Lower lobe of right lung (tissue), 2 donors: Measurements from ENCODE around the gene CKM. TPM values are rescaled to one million over a fixed set of nuclear protein-coding genes. Genes with fewer than 3 reads are reported as not detected.

Experiments
- ATAC-seq, 2 donors: fragments of 200-7000 bp; cut with Tn5 transposase; one replicate each; pipeline ENCODE4 v1.9.1; 2020 to 2022; ENCODE audit warnings: mild to moderate bottlenecking in 2 of 2, moderate library complexity in 2 of 2
- DNase-seq: peaks from one replicate; pipeline ENCODE4 v3.0.0-alpha.2; 2020
- H3K27ac ChIP-seq: fragments of 200-600 bp; one replicate; pipeline ENCODE4 v1.8.0; 2022
- H3K27me3 ChIP-seq: fragments of 200-600 bp; one replicate; pipeline ENCODE4 v1.8.0; 2022; ENCODE audit warnings: low read depth
- H3K36me3 ChIP-seq: fragments of 200-600 bp; one replicate; pipeline ENCODE4 v1.8.0; 2022; ENCODE audit warnings: mild to moderate bottlenecking
- H3K4me1 ChIP-seq: fragments of 200-600 bp; one replicate; pipeline ENCODE4 v1.8.0; 2022
- H3K4me3 ChIP-seq: fragments of 200-600 bp; one replicate; pipeline ENCODE4 v1.8.0; 2022; ENCODE audit warnings: mild to moderate bottlenecking
- H3K9me3 ChIP-seq: fragments of 200-600 bp; one replicate; pipeline ENCODE4 v1.8.0; 2022
- intact Hi-C: fragments of 100-400 bp; cut with DNase I; formaldehyde crosslinking; loops from one replicate; pipeline ENCODE4 v1.11.0; 2022
- total RNA-seq: library from RNA; stranded (reverse); fragmentation: NEBNext Ultra II Directional; extraction: Animal tissue kit (Norgen Biotek cat#: 25700); gene quantifications from one replicate; pipeline ENCODE4 v1.2.1, GENCODE V29; 2021
- TF ChIP-seq, protein P1 (sequence below): fragments of 200-600 bp; IDR thresholded peaks from one replicate; pipeline ENCODE4 v1.8.0; 2022; ENCODE audit warnings: antibody characterized with exemption, mild to moderate bottlenecking
- donor health status: DM: no; HTN: yes; CAD: no; lungs with severe emphysema.

CKM gene
- total RNA-seq, 1 donor from 2014 or later, result 0.24 TPM

- no peaks in the 10 kb centered on the region for H3K4me1 ChIP-seq
- TF ChIP-seq, protein P1, sequence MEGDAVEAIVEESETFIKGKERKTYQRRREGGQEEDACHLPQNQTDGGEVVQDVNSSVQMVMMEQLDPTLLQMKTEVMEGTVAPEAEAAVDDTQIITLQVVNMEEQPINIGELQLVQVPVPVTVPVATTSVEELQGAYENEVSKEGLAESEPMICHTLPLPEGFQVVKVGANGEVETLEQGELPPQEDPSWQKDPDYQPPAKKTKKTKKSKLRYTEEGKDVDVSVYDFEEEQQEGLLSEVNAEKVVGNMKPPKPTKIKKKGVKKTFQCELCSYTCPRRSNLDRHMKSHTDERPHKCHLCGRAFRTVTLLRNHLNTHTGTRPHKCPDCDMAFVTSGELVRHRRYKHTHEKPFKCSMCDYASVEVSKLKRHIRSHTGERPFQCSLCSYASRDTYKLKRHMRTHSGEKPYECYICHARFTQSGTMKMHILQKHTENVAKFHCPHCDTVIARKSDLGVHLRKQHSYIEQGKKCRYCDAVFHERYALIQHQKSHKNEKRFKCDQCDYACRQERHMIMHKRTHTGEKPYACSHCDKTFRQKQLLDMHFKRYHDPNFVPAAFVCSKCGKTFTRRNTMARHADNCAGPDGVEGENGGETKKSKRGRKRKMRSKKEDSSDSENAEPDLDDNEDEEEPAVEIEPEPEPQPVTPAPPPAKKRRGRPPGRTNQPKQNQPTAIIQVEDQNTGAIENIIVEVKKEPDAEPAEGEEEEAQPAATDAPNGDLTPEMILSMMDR, result no peak
- ATAC-seq (no peak), DNase-seq (no peak)
- no peak overlapping the region for H3K4me3 ChIP-seq
- intact Hi-C loops, result no loop called here
- peaks cover 32% of the 10 kb centered on the region for H3K36me3 ChIP-seq
- no peak overlapping the region for H3K27ac ChIP-seq
- peaks cover 20% of the 10 kb centered on the region for H3K27me3 ChIP-seq
- H3K9me3 ChIP-seq, result no peaks in the 10 kb centered on the region
Measured at GRCh38 chr19:45349126-45349415, 26.4 kb upstream of the CKM start.

GRCh38 chr19:45348367-45349125 lies 25.9 kb upstream of the CKM start:
- no peaks in the 10 kb centered on the region for H3K4me1 ChIP-seq
- H3K27me3 ChIP-seq, result peaks cover 20% of the 10 kb centered on the region
- H3K36me3 ChIP-seq, result peaks cover 26% of the 10 kb centered on the region
- H3K4me3 ChIP-seq, result no peak overlapping the region
- DNase-seq, result no peak
- TF ChIP-seq, protein P1, result no peak
- no peaks in the 10 kb centered on the region for H3K9me3 ChIP-seq
- H3K27ac ChIP-seq, result no peak overlapping the region
- ATAC-seq, result no peak
- intact Hi-C loops, result no loop called here

GRCh38 chr19:45347570-45348366 lies 25.1 kb upstream of the CKM start:
- DNase-seq, result no peak

DNA sequence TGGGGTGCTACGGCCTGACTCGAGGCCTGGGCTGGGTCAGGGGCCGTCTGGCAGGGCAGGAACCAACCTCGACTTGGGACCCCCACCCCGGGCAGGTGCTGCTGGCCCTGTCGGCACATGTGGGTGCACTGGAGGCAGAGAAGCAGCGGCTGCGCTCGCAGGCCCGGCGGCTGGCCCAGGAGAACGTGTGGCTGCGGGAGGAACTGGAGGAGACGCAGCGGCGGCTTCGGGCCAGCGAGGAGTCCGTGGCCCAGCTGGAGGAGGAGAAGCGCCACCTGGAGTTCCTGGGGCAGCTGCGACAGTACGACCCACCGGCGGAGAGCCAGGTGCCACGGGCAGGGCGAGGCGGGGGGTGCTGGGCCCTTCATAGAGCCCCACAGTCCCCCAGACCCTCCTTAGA lies 23.8 kb upstream of the CKM start:
- Histone ChIP-seq H3K36me3 (peaks cover 5% of the 10 kb centered on the region), H3K4me3 (no peak overlapping the region), H3K9me3 (no peaks in the 10 kb centered on the region), H3K4me1 (no peaks in the 10 kb centered on the region), H3K27me3 (peaks cover 20% of the 10 kb centered on the region), H3K27ac (no peak overlapping the region)
- intact Hi-C loops, result no loop called here
- ATAC-seq (no peak), DNase-seq (no peak)
- TF ChIP-seq, protein P1, result no peak

More at GRCh38 chr19:45347570-45348366, 25.1 kb upstream of the CKM start:
- Histone ChIP-seq H3K9me3 (no peaks in the 10 kb centered on the region), H3K4me1 (no peaks in the 10 kb centered on the region), H3K4me3 (no peak overlapping the region), H3K27ac (no peak overlapping the region), H3K36me3 (peaks cover 19% of the 10 kb centered on the region), H3K27me3 (peaks cover 20% of the 10 kb centered on the region)
- intact Hi-C loops, result no loop called here
- ATAC-seq, result no peak
- TF ChIP-seq, protein P1, result no peak

DNA sequence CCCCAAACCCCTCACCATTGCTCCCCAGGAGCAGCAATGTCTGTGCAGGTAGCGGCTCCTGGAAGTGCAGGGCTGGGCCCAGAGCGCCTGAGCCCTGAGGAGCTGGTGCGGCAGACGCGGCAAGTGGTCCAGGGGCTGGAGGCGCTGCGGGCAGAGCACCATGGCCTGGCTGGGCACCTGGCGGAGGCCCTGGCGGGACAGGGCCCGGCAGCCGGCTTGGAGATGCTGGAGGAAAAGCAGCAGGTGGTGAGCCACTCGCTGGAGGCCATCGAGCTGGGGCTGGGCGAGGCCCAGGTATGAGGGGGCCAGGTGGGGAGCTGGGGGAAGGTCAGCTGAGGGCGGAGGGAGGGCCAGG lies 22.8 kb upstream of the CKM start:
- Histone ChIP-seq H3K4me1 (no peaks in the 10 kb centered on the region), H3K27ac (no peak overlapping the region), H3K27me3 (peaks cover 25% of the 10 kb centered on the region), H3K9me3 (no peaks in the 10 kb centered on the region), H3K4me3 (no peak overlapping the region), H3K36me3 (no peaks in the 10 kb centered on the region)
- TF ChIP-seq, protein P1, result no peak
- DNase-seq (no peak), ATAC-seq (no peak)
- intact Hi-C loops, result no loop called here
